GM13976 (cell line): ENCODE data around the gene ADAMTS16.

Experiments used
- DNase-seq: peaks from one replicate; pipeline ENCODE4 v3.0.0; 2012; ENCODE audit warnings: low spot score
- in situ Hi-C: fragments of 300-500 bp; cut with MboI; formaldehyde crosslinking; loops from one replicate; pipeline ENCODE4 v1.12.0; 2022; ENCODE audit warnings: low sequenced_read_pairs, mixed read lengths, inconsistent platforms; ENCODE audit not compliant: unreplicated experiment
- TF ChIP-seq, protein P1 (sequence below): IDR thresholded peaks from 2 replicates; pipeline ENCODE4 v1.5.1; 2012; ENCODE audit warnings: borderline replicate concordance, mild to moderate bottlenecking; ENCODE audit not compliant: insufficient read depth; ENCODE audit errors: extremely low read depth, missing control alignments, control extremely low read depth

The ADAMTS16 gene

DNA sequence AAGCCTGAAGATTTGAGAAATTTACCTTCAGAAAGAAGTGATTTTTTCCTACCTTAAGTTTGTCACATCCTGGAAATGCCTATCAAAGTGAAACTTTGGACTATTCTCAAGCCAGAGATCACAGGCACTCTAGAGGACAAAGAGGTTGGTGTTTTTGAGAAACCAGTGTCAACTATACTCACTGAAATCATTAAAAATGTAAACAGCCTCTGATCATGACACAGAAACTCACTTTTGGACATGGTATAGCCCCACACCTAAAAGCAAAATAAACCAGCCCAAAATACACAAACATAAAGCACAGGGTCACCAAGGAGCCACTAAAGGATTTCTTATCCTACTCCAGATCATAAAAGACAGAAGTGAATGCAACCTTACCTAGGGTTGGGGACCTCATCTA lies 216.6 kb downstream of the ADAMTS16 start:
- DNase-seq = no peak
- in situ Hi-C loops = no loop called here
- TF ChIP-seq, protein P1, sequence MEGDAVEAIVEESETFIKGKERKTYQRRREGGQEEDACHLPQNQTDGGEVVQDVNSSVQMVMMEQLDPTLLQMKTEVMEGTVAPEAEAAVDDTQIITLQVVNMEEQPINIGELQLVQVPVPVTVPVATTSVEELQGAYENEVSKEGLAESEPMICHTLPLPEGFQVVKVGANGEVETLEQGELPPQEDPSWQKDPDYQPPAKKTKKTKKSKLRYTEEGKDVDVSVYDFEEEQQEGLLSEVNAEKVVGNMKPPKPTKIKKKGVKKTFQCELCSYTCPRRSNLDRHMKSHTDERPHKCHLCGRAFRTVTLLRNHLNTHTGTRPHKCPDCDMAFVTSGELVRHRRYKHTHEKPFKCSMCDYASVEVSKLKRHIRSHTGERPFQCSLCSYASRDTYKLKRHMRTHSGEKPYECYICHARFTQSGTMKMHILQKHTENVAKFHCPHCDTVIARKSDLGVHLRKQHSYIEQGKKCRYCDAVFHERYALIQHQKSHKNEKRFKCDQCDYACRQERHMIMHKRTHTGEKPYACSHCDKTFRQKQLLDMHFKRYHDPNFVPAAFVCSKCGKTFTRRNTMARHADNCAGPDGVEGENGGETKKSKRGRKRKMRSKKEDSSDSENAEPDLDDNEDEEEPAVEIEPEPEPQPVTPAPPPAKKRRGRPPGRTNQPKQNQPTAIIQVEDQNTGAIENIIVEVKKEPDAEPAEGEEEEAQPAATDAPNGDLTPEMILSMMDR = no peak

DNA sequence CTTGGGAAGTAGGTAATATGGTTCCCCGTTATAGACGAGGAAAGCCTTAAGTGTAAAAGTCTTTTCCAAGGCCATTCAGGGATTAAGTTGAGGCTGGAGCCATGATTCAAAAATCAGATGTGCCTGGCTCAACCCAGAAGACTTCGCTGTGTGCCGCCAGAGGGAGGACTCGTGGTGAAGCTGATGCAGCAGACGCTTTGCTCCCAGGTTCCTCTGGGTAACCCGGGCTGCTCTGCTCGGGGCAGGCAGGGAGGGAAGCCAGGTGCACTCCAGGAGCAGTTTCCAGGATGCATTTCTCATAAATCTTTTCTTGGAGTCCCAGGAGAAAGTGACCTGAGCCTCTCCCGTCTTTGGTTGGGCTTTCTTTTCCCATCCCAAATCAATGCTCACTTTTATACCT lies 219.5 kb downstream of the ADAMTS16 start:
- TF ChIP-seq, protein P1 = no peak
- in situ Hi-C loops = no loop called here
- DNase-seq = no peak

DNA sequence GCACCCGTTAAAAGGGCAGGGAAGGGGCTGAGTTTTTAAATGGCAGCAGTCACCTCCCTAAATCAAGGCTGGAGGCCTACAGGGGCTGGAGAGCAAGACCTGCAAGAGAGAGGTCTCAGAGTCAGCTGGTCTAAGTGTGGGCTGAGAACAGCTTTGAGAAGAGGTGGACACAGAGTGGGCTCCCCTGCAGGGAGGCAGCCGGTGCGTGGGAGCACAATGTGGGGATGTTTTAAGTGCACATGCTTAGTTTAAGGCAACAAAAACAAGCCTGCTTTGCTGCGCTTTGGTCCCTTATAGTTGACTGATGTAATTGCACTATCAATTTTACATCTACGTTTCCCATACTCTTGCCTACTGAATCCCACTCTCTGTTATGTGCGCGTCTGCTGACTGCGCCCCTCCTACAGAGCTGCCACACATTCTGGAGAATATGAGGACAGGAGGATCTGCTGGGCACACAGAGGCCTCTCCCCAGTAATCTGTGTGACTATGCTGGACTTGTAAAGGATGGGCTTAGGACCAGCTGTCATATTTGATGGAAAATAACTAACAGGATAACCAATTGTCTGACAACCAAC lies 220.3 kb downstream of the ADAMTS16 start:
- no peak for DNase-seq
- TF ChIP-seq, protein P1 = no peak
- in situ Hi-C loops = no loop called here

DNA sequence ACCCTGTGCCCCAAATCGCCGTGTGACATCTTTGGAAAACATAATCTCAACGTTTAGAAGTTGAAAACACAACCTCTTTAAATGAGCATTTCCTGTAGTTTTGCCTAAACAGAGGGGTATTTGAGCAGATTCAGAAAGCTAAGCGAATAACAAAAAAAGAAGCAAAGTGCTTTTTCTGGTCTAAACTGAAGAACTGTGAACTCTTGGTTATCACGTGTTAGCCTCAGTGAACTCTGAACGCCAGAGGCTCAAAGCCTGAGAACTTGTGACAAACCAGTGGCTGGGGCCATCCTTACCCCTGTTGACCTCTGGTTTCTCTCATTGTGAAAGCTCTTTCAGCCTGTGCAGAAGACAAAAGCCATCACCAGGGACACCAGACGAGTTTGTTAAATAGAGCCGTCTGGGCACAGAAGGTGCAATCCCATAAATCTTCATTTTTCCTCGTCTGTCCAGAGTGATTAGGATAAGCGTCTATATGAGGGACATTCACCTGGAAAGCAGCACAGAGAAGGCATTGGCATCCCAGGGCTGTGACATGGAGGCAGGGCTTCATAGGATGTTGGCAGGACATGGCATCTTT lies 220.9 kb downstream of the ADAMTS16 start:
- TF ChIP-seq, protein P1 = no peak
- in situ Hi-C loops = no loop called here
- DNase-seq = no peak

DNA sequence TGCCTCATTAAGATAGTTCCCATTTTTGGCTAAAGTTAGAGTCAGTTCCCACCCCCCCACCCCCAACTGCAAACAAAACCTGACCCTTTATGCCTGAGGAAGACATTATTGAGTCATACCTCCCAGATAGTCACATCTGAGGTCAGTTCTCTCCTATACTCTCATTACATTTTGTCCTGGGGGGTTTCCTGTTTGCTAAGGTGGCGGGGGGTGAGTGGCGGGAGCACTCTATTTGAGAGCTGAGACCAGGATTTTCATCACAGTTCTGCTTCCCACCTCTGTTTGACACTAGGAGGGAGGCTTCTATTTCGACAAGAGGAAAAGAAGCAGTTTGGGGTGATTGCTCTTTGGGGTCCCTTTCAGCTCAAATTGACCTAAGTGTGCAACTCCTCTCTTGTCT lies 222.9 kb downstream of the ADAMTS16 start:
- no peak for DNase-seq
- in situ Hi-C loops = no loop called here
- TF ChIP-seq, protein P1 = no peak

DNA sequence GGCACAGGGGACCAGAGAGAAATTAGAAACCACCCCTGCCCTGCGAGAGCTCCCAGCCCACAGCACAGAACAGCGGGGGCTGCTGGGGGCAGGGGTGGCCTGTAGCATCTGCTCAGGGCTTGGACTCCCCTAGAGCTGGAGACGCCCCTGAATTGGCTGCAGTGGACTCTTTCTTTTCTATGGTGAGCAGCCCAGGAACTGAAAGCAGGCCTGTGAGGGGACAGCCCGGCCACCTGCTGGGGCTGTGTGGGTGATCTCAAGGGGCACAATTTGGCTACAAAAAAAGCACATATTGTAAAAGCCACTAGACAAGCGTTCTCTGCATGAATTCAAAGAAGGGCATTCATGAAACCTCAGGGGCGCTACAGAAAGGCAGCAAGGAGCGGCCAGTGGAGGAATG lies 224.8 kb downstream of the ADAMTS16 start:
- peak; percentile 57 for DNase-seq
- TF ChIP-seq, protein P1 = no peak
- in situ Hi-C loops = no loop called here

DNA sequence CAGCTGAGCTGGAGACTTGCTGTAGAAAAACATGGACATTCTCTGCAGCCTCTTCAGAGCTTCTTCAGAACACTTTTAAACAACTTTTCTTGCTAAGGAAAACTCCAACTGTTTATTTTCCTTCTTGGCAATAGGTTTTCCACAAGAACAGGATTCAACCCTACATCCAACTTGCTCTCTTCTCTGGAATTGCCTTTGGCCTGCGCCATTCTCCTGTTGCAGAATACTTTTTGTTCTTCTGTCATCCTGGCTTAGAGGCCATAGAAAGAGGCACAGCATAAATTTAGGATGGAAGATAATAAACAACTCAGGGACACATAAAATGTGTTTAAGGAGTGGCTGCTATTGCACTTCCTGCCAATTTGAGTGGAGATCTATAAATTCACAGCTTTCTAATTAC lies 227.6 kb downstream of the ADAMTS16 start:
- TF ChIP-seq, protein P1 = no peak
- in situ Hi-C loops = no loop called here
- DNase-seq = no peak
